H9 (cell line): ENCODE data around the gene NECTIN4. TPM values are rescaled to one million over a fixed set of nuclear protein-coding genes. Genes with fewer than 3 reads are reported as not detected.

Source experiments
- DNase-seq: peaks from one replicate; pipeline ENCODE4 v3.0.0-alpha.2; 2017
- H2AFZ ChIP-seq: one replicate; pipeline ENCODE4 v1.6.1; 2013; ENCODE audit warnings: mild to moderate bottlenecking, low read length, control low read depth, moderate library complexity
- H2AK5ac ChIP-seq: 2 replicates; pipeline ENCODE4 v1.6.1; 2013; ENCODE audit warnings: low read length, control low read depth, mixed read lengths; ENCODE audit not compliant: insufficient read length
- H2BK120ac ChIP-seq: one replicate; pipeline ENCODE4 v1.6.1; 2013; ENCODE audit warnings: low read depth, mild to moderate bottlenecking, low read length, control low read depth, inconsistent platforms; ENCODE audit not compliant: poor library complexity, severe bottlenecking
- H2BK12ac ChIP-seq: 2 replicates; pipeline ENCODE4 v1.6.1; 2013; ENCODE audit warnings: low read length, control low read depth, mixed read lengths, low read depth; ENCODE audit not compliant: insufficient read length
- H2BK15ac ChIP-seq: 2 replicates; pipeline ENCODE4 v1.6.1; 2013; ENCODE audit warnings: low read depth, low read length, control low read depth
- H2BK20ac ChIP-seq: one replicate; pipeline ENCODE4 v1.6.1; 2013; ENCODE audit warnings: low read depth, mild to moderate bottlenecking, low read length, control low read depth, inconsistent platforms; ENCODE audit not compliant: poor library complexity, severe bottlenecking
- H2BK5ac ChIP-seq: 2 replicates; pipeline ENCODE4 v1.6.1; 2013; ENCODE audit warnings: low read length, control low read depth, mixed read lengths; ENCODE audit not compliant: insufficient read length
- H3K14ac ChIP-seq: 2 replicates; pipeline ENCODE4 v1.6.1; 2013; ENCODE audit warnings: low read length, control low read depth; ENCODE audit not compliant: insufficient read depth
- H3K18ac ChIP-seq: 2 replicates; pipeline ENCODE4 v1.6.1; 2013; ENCODE audit warnings: low read depth, mild to moderate bottlenecking, mixed read lengths, low read length, control low read depth; ENCODE audit not compliant: insufficient read length
- H3K23ac ChIP-seq: 2 replicates; pipeline ENCODE4 v1.6.1; 2013; ENCODE audit warnings: low read length, control low read depth, mixed read lengths, low read depth; ENCODE audit not compliant: insufficient read length
- H3K23me2 ChIP-seq: 2 replicates; pipeline ENCODE4 v1.6.1; 2013; ENCODE audit warnings: low read depth, mild to moderate bottlenecking, mixed read lengths, low read length, control low read depth; ENCODE audit not compliant: insufficient read length, poor library complexity, severe bottlenecking
- H3K27ac ChIP-seq: 2 replicates; pipeline ENCODE4 v1.5.1; 2013; ENCODE audit warnings: low read length, control low read depth, mixed read lengths, low read depth; ENCODE audit not compliant: insufficient read length
- H3K27me3 ChIP-seq: 2 replicates; pipeline ENCODE4 v1.6.1; 2013; ENCODE audit warnings: low read length, control low read depth, inconsistent platforms; ENCODE audit not compliant: insufficient read depth
- H3K4ac ChIP-seq: 2 replicates; pipeline ENCODE4 v1.6.1; 2013; ENCODE audit warnings: low read depth, mild to moderate bottlenecking, control low read depth, inconsistent platforms, low read length, moderate library complexity
- H3K4me1 ChIP-seq: 2 replicates; pipeline ENCODE4 v1.6.1; 2013; ENCODE audit warnings: low read length, control low read depth, inconsistent platforms; ENCODE audit not compliant: insufficient read depth
- H3K4me2 ChIP-seq: 2 replicates; pipeline ENCODE4 v1.6.1; 2013; ENCODE audit warnings: low read length, control low read depth, mixed read lengths; ENCODE audit not compliant: insufficient read length, insufficient read depth
- H3K56ac ChIP-seq: 2 replicates; pipeline ENCODE4 v1.6.1; 2013; ENCODE audit warnings: low read depth, mild to moderate bottlenecking, mixed read lengths, low read length, control low read depth; ENCODE audit not compliant: insufficient read length
- H3K79me1 ChIP-seq: 2 replicates; pipeline ENCODE4 v1.6.1; 2013; ENCODE audit warnings: low read depth, mild to moderate bottlenecking, moderate library complexity, low read length, control low read depth, inconsistent platforms; ENCODE audit not compliant: insufficient read depth, poor library complexity, severe bottlenecking
- H3K79me2 ChIP-seq: 2 replicates; pipeline ENCODE4 v1.6.1; 2013; ENCODE audit warnings: low read length, control low read depth, inconsistent platforms; ENCODE audit not compliant: insufficient read depth
- H3K9ac ChIP-seq: 2 replicates; pipeline ENCODE4 v1.6.1; 2013; ENCODE audit warnings: low read length, control low read depth, mixed read lengths; ENCODE audit not compliant: insufficient read length; ENCODE audit errors: extremely low read depth
- H3K9me3 ChIP-seq: one replicate; pipeline ENCODE4 v1.6.1; 2013; ENCODE audit warnings: low read depth, low read length, inconsistent platforms; ENCODE audit not compliant: control insufficient read depth
- H3T11ph ChIP-seq: one replicate; pipeline ENCODE4 v1.6.1; 2013; ENCODE audit warnings: mild to moderate bottlenecking, low read length, control low read depth, inconsistent platforms
- H4K20me1 ChIP-seq: one replicate; pipeline ENCODE4 v1.6.1; 2013; ENCODE audit not compliant: control insufficient read depth, insufficient read length, insufficient read depth
- H4K5ac ChIP-seq: 2 replicates; pipeline ENCODE4 v1.6.1; 2013; ENCODE audit warnings: low read depth, mild to moderate bottlenecking, mixed read lengths, low read length, control low read depth; ENCODE audit not compliant: insufficient read length
- H4K8ac ChIP-seq: replicated peaks from 2 replicates; pipeline ENCODE4 v1.6.1; 2013; ENCODE audit warnings: low read length, control low read depth, mixed read lengths, low read depth; ENCODE audit not compliant: insufficient read length
- H4K91ac ChIP-seq: 2 replicates; pipeline ENCODE4 v1.6.1; 2013; ENCODE audit warnings: low read depth, mild to moderate bottlenecking, moderate library complexity, mixed read lengths, low read length, control low read depth; ENCODE audit not compliant: insufficient read length
- H3K27ac Mint-ChIP-seq, 3 experiments: 2 replicates in 2 of 3; 3 replicates in 1 of 3; pipeline ENCODE4 v1.8.0; 2020 to 2021; ENCODE audit warnings: mixed read lengths in 3 of 3, mild to moderate bottlenecking in 1 of 3, moderate library complexity in 1 of 3
- H3K27me3 Mint-ChIP-seq: 2 replicates; pipeline ENCODE4 v1.8.0; 2021; ENCODE audit warnings: low read depth, mild to moderate bottlenecking, moderate library complexity, mixed read lengths
- H3K36me3 Mint-ChIP-seq, 3 experiments: 2 replicates in 2 of 3; 3 replicates in 1 of 3; pipeline ENCODE4 v1.8.0; 2020 to 2021; ENCODE audit warnings: low read depth in 3 of 3, mixed read lengths in 3 of 3; ENCODE audit not compliant: insufficient read depth in 1 of 3
- H3K4me1 Mint-ChIP-seq, 2 experiments: 2 replicates each; pipeline ENCODE4 v1.8.0; 2020; ENCODE audit warnings: mixed read lengths in 2 of 2
- H3K4me3 Mint-ChIP-seq, 2 experiments: 2 replicates in 1 of 2; 3 replicates in 1 of 2; pipeline ENCODE4 v1.8.0; 2020 to 2021; ENCODE audit warnings: mild to moderate bottlenecking in 2 of 2, mixed read lengths in 2 of 2, moderate library complexity in 1 of 2
- H3K9me3 Mint-ChIP-seq, 2 experiments: 2 replicates in 1 of 2; 3 replicates in 1 of 2; pipeline ENCODE4 v1.8.0; 2020; ENCODE audit warnings: mild to moderate bottlenecking in 2 of 2, mixed read lengths in 2 of 2, moderate library complexity in 1 of 2
- CTCF ChIP-seq: fragments of 200-600 bp; sonication (generic); conservative IDR thresholded peaks from 3 replicates; pipeline ENCODE4 v1.8.0; 2021; ENCODE audit warnings: antibody characterized with exemption, mild to moderate bottlenecking
- WGBS: extraction: QIAGEN DNeasy Blood & Tissue Kit; methylation state at CpG from one replicate; pipeline ENCODE4 v1.1.7; 2013; ENCODE audit warnings: missing lambda C conversion rate, low lambda C conversion rate, mixed read lengths; ENCODE audit not compliant: insufficient read length; ENCODE audit errors: extremely low coverage; 5-methylcytosine and 5-hydroxymethylcytosine counted together
- total RNA-seq: library from RNA; stranded (reverse); gene quantifications from 2 replicates; pipeline ENCODE4 v1.2.1, GENCODE V29; 2021

The NECTIN4 gene
- total RNA-seq, 1 experiment from 2014 or later = 0.33 TPM

- Histone ChIP-seq H2AK5ac (no peak overlapping the region), H3K4ac (no peak overlapping the region), H3K23me2 (no peaks in the 10 kb centered on the region), H4K5ac (no peak overlapping the region), H2BK5ac (no peak overlapping the region), H2BK20ac (no peak overlapping the region), H3K18ac (no peak overlapping the region), H3K79me1 (no peaks in the 10 kb centered on the region), H3K14ac (no peak overlapping the region; the same call in 1 of the 2 replicates), H3K23ac (no peak overlapping the region), H3K9ac (no peak overlapping the region), H2AFZ (no peak overlapping the region), H3K4me1 (no peaks in the 10 kb centered on the region; the same call in 1 of the 2 replicates), H3K56ac (no peak overlapping the region), H3K27me3 (no peaks in the 10 kb centered on the region), H4K20me1 (no peaks in the 10 kb centered on the region), H3T11ph (no peak overlapping the region), H4K91ac (no peak overlapping the region), H4K8ac (no peak overlapping the region), H3K4me2 (no peak overlapping the region), H3K9me3 (no peaks in the 10 kb centered on the region), H3K27ac (no peak overlapping the region), H2BK15ac (no peak overlapping the region), H2BK12ac (no peak overlapping the region), H3K79me2 (no peaks in the 10 kb centered on the region), H2BK120ac (no peak overlapping the region)
- WGBS = no CpG with 5 or more reads among the region's 10 CpGs
- no peak for TF ChIP-seq CTCF
- H3K9me3 Mint-ChIP-seq = no peaks in the 10 kb centered on the region
- no peaks in the 10 kb centered on the region for H3K36me3 Mint-ChIP-seq
- H3K27me3 Mint-ChIP-seq = peaks cover 15% of the 10 kb centered on the region
- peaks cover 13 to 19% of the 10 kb centered on the region in 2 experiments for H3K4me1 Mint-ChIP-seq
- H3K4me3 Mint-ChIP-seq = peak overlapping the region in 1 of 2 experiments; percentile 42; a peak in 2 of 5 replicates
- DNase-seq = peak; percentile 65
- peak overlapping the region in 1 of 3 experiments; percentile 72; a peak in 1 of 7 replicates for H3K27ac Mint-ChIP-seq
These were observed 20.8 kb downstream of the NECTIN4 start for GRCh38 chr1:161068306-161069234.
